Fibroblast of lung (primary cell): ENCODE measurements around the gene PRR5L. TPM values are rescaled to one million over a fixed set of nuclear protein-coding genes. Genes with fewer than 3 reads are reported as not detected.

ENCODE experiments used
- DNase-seq, 2 donors: peaks; one replicate each; pipeline versions ENCODE4 v3.0.0 to v3.0.0-alpha.2; 2010; ENCODE audit warnings: low read depth in 2 of 2
- H2AFZ ChIP-seq: 2 replicates; pipeline ENCODE4 v1.5.1; 2012; ENCODE audit warnings: low read length, control low read depth, inconsistent platforms
- H3K27ac ChIP-seq: 2 replicates; pipeline ENCODE4 v1.5.1; 2011; ENCODE audit warnings: low read length, control low read depth; ENCODE audit not compliant: insufficient read depth
- H3K27me3 ChIP-seq: 2 replicates; pipeline ENCODE4 v1.5.1; 2011; ENCODE audit warnings: mild to moderate bottlenecking, low read length; ENCODE audit not compliant: control insufficient read depth, insufficient read depth
- H3K36me3 ChIP-seq: 2 replicates; pipeline ENCODE4 v1.5.1; 2011; ENCODE audit warnings: low read length; ENCODE audit not compliant: control insufficient read depth, insufficient read depth
- H3K4me1 ChIP-seq: 2 replicates; pipeline ENCODE4 v1.5.1; 2011; ENCODE audit warnings: low read length; ENCODE audit not compliant: control insufficient read depth, insufficient read depth; ENCODE audit errors: extremely low read depth
- H3K4me2 ChIP-seq: 2 replicates; pipeline ENCODE4 v1.5.1; 2011; ENCODE audit warnings: low read length, control low read depth; ENCODE audit not compliant: insufficient read depth; ENCODE audit errors: extremely low read depth
- H3K4me3 ChIP-seq, 4 experiments: fragments of 200-600 bp in 1 of 4; sonication (generic) in 1 of 4; replicated peaks in 1 of 4; 2 replicates each; pipeline ENCODE4 v1.5.1; 2011 to 2016; ENCODE audit warnings: low read length in 4 of 4, low read depth in 3 of 4, mild to moderate bottlenecking in 3 of 4, control low read depth in 2 of 4, inconsistent platforms in 1 of 4, mixed read lengths in 1 of 4; ENCODE audit not compliant: insufficient read depth in 1 of 4; ENCODE audit errors: control extremely low read depth in 1 of 4
- H3K79me2 ChIP-seq: 2 replicates; pipeline ENCODE4 v1.5.1; 2012; ENCODE audit warnings: mild to moderate bottlenecking, low read length, inconsistent platforms; ENCODE audit not compliant: control insufficient read depth, insufficient read depth
- H3K9ac ChIP-seq: 2 replicates; pipeline ENCODE4 v1.5.1; 2011; ENCODE audit warnings: mild to moderate bottlenecking, low read length, control low read depth; ENCODE audit not compliant: insufficient read depth
- H3K9me3 ChIP-seq: 2 replicates; pipeline ENCODE4 v1.5.1; 2012; ENCODE audit warnings: low read depth, low read length; ENCODE audit not compliant: control insufficient read depth, insufficient read depth
- H4K20me1 ChIP-seq: 2 replicates; pipeline ENCODE4 v1.5.1; 2011; ENCODE audit warnings: low read length; ENCODE audit not compliant: control insufficient read depth, insufficient read depth; ENCODE audit errors: extremely low read depth
- EZH2 ChIP-seq: IDR thresholded peaks from 2 replicates; pipeline ENCODE4 v1.5.1; 2012; ENCODE audit warnings: low read length, control low read depth, mild to moderate bottlenecking; ENCODE audit errors: missing control alignments
- polyA plus RNA-seq, 2 donors: library from polyadenylated mRNA; depleted of rRNA in 1 of 2; stranded (reverse) in 1 of 2; unstranded in 1 of 2; fragments of >200 nt; gene quantifications; 2 replicates each; pipeline ENCODE4 v1.2.1, GENCODE V29; 2011 to 2012; ENCODE audit warnings: missing spikeins in 1 of 2
- total RNA-seq: library from RNA; depleted of rRNA; stranded (reverse); fragments of >200 nt; gene quantifications from 2 replicates; pipeline ENCODE4 v1.2.1, GENCODE V29; 2014
- TF ChIP-seq, protein P1 (sequence below), 2 donors: IDR thresholded peaks in 1 of 2; conservative IDR thresholded peaks in 1 of 2; 1 replicate in 1 of 2; 2 replicates in 1 of 2; pipeline ENCODE4 v1.5.1; 2011 to 2012; ENCODE audit warnings: low read length in 2 of 2, control low read depth in 1 of 2, inconsistent platforms in 1 of 2, low read depth in 1 of 2, mild to moderate bottlenecking in 1 of 2

PRR5L gene
- total and polyA plus RNA-seq, 2 donors (not counting 1 experiment from before 2014, with no cell fraction given) = 2.8 to 6.3 TPM

DNA sequence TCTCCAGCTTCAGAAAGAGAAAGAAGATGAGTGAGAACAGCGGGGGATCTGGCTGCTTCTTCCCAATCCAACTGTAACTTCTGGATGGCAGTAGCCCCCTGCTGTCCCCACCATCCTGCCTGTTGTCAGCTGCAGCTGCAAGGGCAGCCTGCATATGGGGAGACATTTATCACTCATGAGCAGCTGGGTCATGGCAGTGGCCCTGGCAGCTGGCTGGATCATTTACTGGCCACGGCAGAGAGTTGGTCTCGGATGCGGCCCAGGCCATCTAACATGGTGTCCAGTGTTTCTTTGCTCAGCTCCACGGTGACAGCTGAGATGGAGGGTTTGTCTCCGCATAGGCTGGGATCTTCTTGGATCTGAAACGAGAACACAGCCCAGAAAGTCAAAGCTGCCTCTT lies 21.7 kb upstream of the PRR5L start:
- H4K20me1 ChIP-seq = no peaks in the 10 kb centered on the region
- TF ChIP-seq EZH2 = no peak
- TF ChIP-seq, protein P1, sequence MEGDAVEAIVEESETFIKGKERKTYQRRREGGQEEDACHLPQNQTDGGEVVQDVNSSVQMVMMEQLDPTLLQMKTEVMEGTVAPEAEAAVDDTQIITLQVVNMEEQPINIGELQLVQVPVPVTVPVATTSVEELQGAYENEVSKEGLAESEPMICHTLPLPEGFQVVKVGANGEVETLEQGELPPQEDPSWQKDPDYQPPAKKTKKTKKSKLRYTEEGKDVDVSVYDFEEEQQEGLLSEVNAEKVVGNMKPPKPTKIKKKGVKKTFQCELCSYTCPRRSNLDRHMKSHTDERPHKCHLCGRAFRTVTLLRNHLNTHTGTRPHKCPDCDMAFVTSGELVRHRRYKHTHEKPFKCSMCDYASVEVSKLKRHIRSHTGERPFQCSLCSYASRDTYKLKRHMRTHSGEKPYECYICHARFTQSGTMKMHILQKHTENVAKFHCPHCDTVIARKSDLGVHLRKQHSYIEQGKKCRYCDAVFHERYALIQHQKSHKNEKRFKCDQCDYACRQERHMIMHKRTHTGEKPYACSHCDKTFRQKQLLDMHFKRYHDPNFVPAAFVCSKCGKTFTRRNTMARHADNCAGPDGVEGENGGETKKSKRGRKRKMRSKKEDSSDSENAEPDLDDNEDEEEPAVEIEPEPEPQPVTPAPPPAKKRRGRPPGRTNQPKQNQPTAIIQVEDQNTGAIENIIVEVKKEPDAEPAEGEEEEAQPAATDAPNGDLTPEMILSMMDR (conservative IDR thresholded peaks at IDR 0.05 in 1 of 2, IDR thresholded peaks at IDR 0.05 in 1 of 2; ENCODE audit: low read depth in 1 of 2, low read length in 2 of 2) = no peak
- H2AFZ ChIP-seq = no peak overlapping the region
- H3K27me3 ChIP-seq = no peaks in the 10 kb centered on the region
- DNase-seq = no peak
- H3K4me1 ChIP-seq = no peaks in the 10 kb centered on the region
- no peak overlapping the region for H3K9ac ChIP-seq
- no peak overlapping the region for H3K4me3 ChIP-seq
- H3K79me2 ChIP-seq = no peaks in the 10 kb centered on the region
- H3K9me3 ChIP-seq = no peaks in the 10 kb centered on the region
- H3K4me2 ChIP-seq = no peak overlapping the region
- H3K27ac ChIP-seq = no peak overlapping the region
- H3K36me3 ChIP-seq = peaks cover 4% of the 10 kb centered on the region

DNA sequence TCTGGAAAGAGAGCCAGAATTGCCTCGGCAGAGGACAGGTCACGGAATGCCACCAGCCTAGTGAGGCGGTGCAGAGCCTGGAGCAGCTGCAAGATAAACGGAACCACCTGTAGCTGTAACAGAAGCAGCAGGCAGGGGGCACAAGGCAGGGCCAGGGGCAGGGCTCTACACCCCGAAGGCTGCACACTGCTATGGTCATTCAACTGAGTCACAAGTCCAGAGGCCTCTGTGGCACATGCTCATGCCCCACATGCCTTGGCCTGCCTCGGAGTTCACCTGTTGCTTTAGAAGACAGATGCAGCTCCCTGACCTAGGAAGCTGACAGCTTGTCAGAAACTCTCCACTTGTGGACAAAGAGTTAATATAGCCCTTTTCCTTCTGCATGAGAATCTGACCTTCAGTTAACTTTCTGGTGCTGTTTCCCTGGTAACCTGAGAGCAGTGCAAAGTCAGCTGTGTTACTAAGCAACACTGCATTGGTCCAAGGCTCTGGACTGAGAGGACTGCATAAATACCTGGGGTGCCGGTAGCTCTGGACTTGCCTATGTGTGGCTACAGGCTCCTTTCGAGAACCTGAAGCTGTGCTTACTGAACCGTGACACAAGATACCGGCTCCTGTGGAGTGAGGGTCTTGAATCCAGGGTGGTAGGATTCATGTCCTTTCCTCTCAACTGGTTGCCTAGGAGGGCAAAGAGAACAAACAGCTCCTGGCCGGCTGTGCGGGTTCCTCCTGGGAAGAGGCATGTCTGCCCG lies 17.4 kb upstream of the PRR5L start:
- Histone ChIP-seq H3K79me2 (no peaks in the 10 kb centered on the region), H3K9ac (no peak overlapping the region), H3K27ac (no peak overlapping the region), H3K4me3 (no peak overlapping the region), H3K36me3 (peaks cover 4% of the 10 kb centered on the region), H3K4me2 (no peak overlapping the region), H4K20me1 (no peaks in the 10 kb centered on the region), H3K27me3 (no peaks in the 10 kb centered on the region), H3K4me1 (no peaks in the 10 kb centered on the region), H2AFZ (no peak overlapping the region), H3K9me3 (no peaks in the 10 kb centered on the region)
- DNase-seq = peak; percentile 21 to 30
- TF ChIP-seq, protein P1 (conservative IDR thresholded peaks at IDR 0.05 in 1 of 2, IDR thresholded peaks at IDR 0.05 in 1 of 2; ENCODE audit: low read depth in 1 of 2, low read length in 2 of 2) = no peak
- no peak for TF ChIP-seq EZH2

DNA sequence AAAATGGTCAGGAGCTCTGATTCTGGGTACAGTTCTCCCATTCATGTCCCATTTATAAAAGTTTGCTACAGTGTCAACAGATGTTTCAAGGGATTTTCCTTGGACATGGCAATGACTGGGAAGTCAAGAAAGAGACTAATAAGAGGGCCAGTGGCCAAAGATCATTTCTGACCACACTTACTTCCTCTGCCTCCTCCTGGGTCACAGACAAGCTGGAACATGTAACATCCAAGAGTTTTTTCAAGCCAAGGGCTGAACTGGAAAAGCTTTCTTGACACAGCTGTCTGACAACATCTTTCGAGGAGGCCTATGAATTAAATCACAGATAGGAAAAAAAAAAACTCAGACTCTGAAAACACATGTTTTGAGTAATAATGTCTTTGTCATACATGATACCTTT lies 15.6 kb upstream of the PRR5L start:
- no peaks in the 10 kb centered on the region for H3K4me1 ChIP-seq
- H3K4me2 ChIP-seq = no peak overlapping the region
- no peaks in the 10 kb centered on the region for H3K9me3 ChIP-seq
- H3K27me3 ChIP-seq = no peaks in the 10 kb centered on the region
- no peaks in the 10 kb centered on the region for H3K36me3 ChIP-seq
- H3K9ac ChIP-seq = no peak overlapping the region
- no peaks in the 10 kb centered on the region for H3K79me2 ChIP-seq
- DNase-seq = peak in 1 of 2 donors; percentile 25
- no peak overlapping the region for H2AFZ ChIP-seq
- H4K20me1 ChIP-seq = no peaks in the 10 kb centered on the region
- no peak overlapping the region for H3K4me3 ChIP-seq
- H3K27ac ChIP-seq = no peak overlapping the region
- TF ChIP-seq, protein P1 (conservative IDR thresholded peaks at IDR 0.05 in 1 of 2, IDR thresholded peaks at IDR 0.05 in 1 of 2; ENCODE audit: low read depth in 1 of 2, low read length in 2 of 2) = no peak
- no peak for TF ChIP-seq EZH2
